Activated CD8-positive, alpha-beta T cell treated with anti-CD3 and anti-CD28 coated beads for 36 hours (primary cell): ENCODE data around the gene ELF5. TPM values are rescaled to one million over a fixed set of nuclear protein-coding genes. Genes with fewer than 3 reads are reported as not detected.

Source experiments
- ATAC-seq: fragments of 200-7000 bp; cut with Tn5 transposase; one replicate; pipeline ENCODE4 v1.10.0; 2021; ENCODE audit warnings: mild to moderate bottlenecking, moderate library complexity
- CTCF ChIA-PET: fragments of 350-600 bp; sonication (Branson Sonifier 250); formaldehyde crosslinking; loops from one replicate; lab custom pipeline; 2021; ENCODE audit warnings: antibody characterized with exemption; lab: Charles Lee
- POLR2A ChIA-PET: fragments of 350-600 bp; sonication (Branson Sonifier 250); formaldehyde crosslinking; loops from one replicate; lab custom pipeline; 2021; ENCODE audit warnings: antibody characterized with exemption; lab: Charles Lee
- DNase-seq: peaks from one replicate; pipeline ENCODE4 v3.0.0-alpha.2; 2020
- H3K27ac Mint-ChIP-seq: one replicate; pipeline ENCODE4 v1.8.0; 2021; ENCODE audit warnings: mild to moderate bottlenecking, mixed read lengths
- H3K27me3 Mint-ChIP-seq: one replicate; pipeline ENCODE4 v1.8.0; 2021; ENCODE audit warnings: mixed read lengths
- H3K36me3 Mint-ChIP-seq: one replicate; pipeline ENCODE4 v1.8.0; 2021; ENCODE audit warnings: low read depth, mixed read lengths
- H3K4me1 Mint-ChIP-seq: one replicate; pipeline ENCODE4 v1.8.0; 2021; ENCODE audit warnings: low read depth, mixed read lengths
- H3K4me3 Mint-ChIP-seq: one replicate; pipeline ENCODE4 v1.8.0; 2021; ENCODE audit warnings: mild to moderate bottlenecking, moderate library complexity, mixed read lengths
- H3K9me3 Mint-ChIP-seq: one replicate; pipeline ENCODE4 v1.8.0; 2021; ENCODE audit warnings: mixed read lengths
- CTCF ChIP-seq: fragments of 200-600 bp; IDR thresholded peaks from one replicate; pipeline ENCODE4 v1.8.0; 2022; ENCODE audit warnings: antibody characterized with exemption, mild to moderate bottlenecking
- intact Hi-C: fragments of 100-400 bp; cut with micrococcal nuclease; formaldehyde crosslinking; loops from one replicate; pipeline ENCODE4 v1.10.0; 2022
- total RNA-seq, 2 experiments: library from RNA; stranded (reverse); gene quantifications; one replicate each; pipeline ENCODE4 v1.2.3, GENCODE V29; 2021

The ELF5 gene
- total RNA-seq, 2 experiments from 2014 or later: not detected

GRCh38 chr11:34454308-34455032, 59.1 kb downstream of the ELF5 start:
- POLR2A ChIA-PET: no interaction called here

GRCh38 chr11:34451053-34451452, 62.5 kb downstream of the ELF5 start:
- Mint-ChIP-seq H3K36me3 (peaks cover 21% of the 10 kb centered on the region), H3K4me3 (no peak overlapping the region)
- POLR2A ChIA-PET: no interaction called here

More at GRCh38 chr11:34454308-34455032, 59.1 kb downstream of the ELF5 start:
- no peak for TF ChIP-seq CTCF
- no peak overlapping the region for H3K27ac Mint-ChIP-seq
- no peak for DNase-seq
- no peak overlapping the region for H3K4me3 Mint-ChIP-seq
- peaks cover 3% of the 10 kb centered on the region for H3K4me1 Mint-ChIP-seq
- CTCF ChIA-PET: interaction anchor here (1.8 kb wide), 1 partner anchor 14 kb away, joined by 9 read pairs; no protein-coding TSS in a partner anchor
- no peaks in the 10 kb centered on the region for H3K9me3 Mint-ChIP-seq
- peaks cover 33% of the 10 kb centered on the region for H3K36me3 Mint-ChIP-seq
- H3K27me3 Mint-ChIP-seq: no peaks in the 10 kb centered on the region
- no peak for ATAC-seq
- intact Hi-C loops: no loop called here

GRCh38 chr11:34449013-34449412, 64.6 kb downstream of the ELF5 start:
- POLR2A ChIA-PET: no interaction called here
- H3K4me3 Mint-ChIP-seq: no peak overlapping the region
- no peak for TF ChIP-seq CTCF

More at GRCh38 chr11:34451053-34451452, 62.5 kb downstream of the ELF5 start:
- no peak for TF ChIP-seq CTCF
- ATAC-seq: no peak
- intact Hi-C loops: no loop called here
- CTCF ChIA-PET: interaction anchor here (0.7 to 3.9 kb wide), 3 partner anchors 17 to 42 kb away, joined by 3 to 20 read pairs (median 4); no protein-coding TSS in a partner anchor
- Mint-ChIP-seq H3K27me3 (no peaks in the 10 kb centered on the region), H3K27ac (no peak overlapping the region), H3K4me1 (peaks cover 24% of the 10 kb centered on the region), H3K9me3 (no peaks in the 10 kb centered on the region)
- no peak for DNase-seq

GRCh38 chr11:34448223-34448994, 65.2 kb downstream of the ELF5 start:
- ChIA-PET POLR2A (interaction anchor here (0.7 to 1.1 kb wide), 2 partner anchors 10 to 15 kb away, joined by 3 to 4 read pairs; partner anchors contain the start of gene CAT), CTCF (interaction anchor here (2.7 to 3.9 kb wide), 2 partner anchors 20 to 274 kb away, joined by 11 to 20 read pairs; no protein-coding TSS in a partner anchor)
- Mint-ChIP-seq H3K4me3 (no peak overlapping the region), H3K27ac (peak overlapping the region; percentile 40), H3K36me3 (peaks cover 15% of the 10 kb centered on the region), H3K27me3 (no peaks in the 10 kb centered on the region), H3K9me3 (no peaks in the 10 kb centered on the region), H3K4me1 (peaks cover 37% of the 10 kb centered on the region)
- TF ChIP-seq CTCF: no peak
- DNase-seq: no peak
- no peak for ATAC-seq
- intact Hi-C loops: no loop called here

More at GRCh38 chr11:34449013-34449412, 64.6 kb downstream of the ELF5 start:
- intact Hi-C loops: no loop called here
- peaks cover 32% of the 10 kb centered on the region for H3K4me1 Mint-ChIP-seq
- peak overlapping the region; percentile 40 for H3K27ac Mint-ChIP-seq
- DNase-seq (peak; percentile 48), ATAC-seq (peak; percentile 39)
- peaks cover 17% of the 10 kb centered on the region for H3K36me3 Mint-ChIP-seq
- CTCF ChIA-PET: interaction anchor here (2.7 to 3.9 kb wide), 2 partner anchors 20 to 274 kb away, joined by 11 to 20 read pairs; no protein-coding TSS in a partner anchor
- H3K9me3 Mint-ChIP-seq: no peaks in the 10 kb centered on the region
- H3K27me3 Mint-ChIP-seq: no peaks in the 10 kb centered on the region
